ENCODE results near the gene GPX2.
A peak's percentile ranks its signal among the peaks of the same experiment; 100 is the strongest.

Gene GPX2

GRCh38 chr14:64958743-64959142 lies 16.2 kb upstream of the GPX2 start:
- no peak for DNase-seq

GRCh38 chr14:64958201-64958600 lies 15.7 kb upstream of the GPX2 start:
- DNase-seq: no peak

- no peak for DNase-seq
Measured at GRCh38 chr14:64956697-64957406, 14.3 kb upstream of the GPX2 start.

GRCh38 chr14:64955297-64955696 lies 12.8 kb upstream of the GPX2 start:
- peak in 1 of 14 donors; percentile 45 for DNase-seq

- no peak for DNase-seq
Measured at GRCh38 chr14:64954491-64955240, 12.1 kb upstream of the GPX2 start.

- DNase-seq: no peak
Measured at GRCh38 chr14:64953661-64954060, 11.1 kb upstream of the GPX2 start.

GRCh38 chr14:64953310-64953654 lies 10.7 kb upstream of the GPX2 start:
- peak in 1 of 14 donors; percentile 70 for DNase-seq

- DNase-seq: no peak
Measured at GRCh38 chr14:64952598-64953309, 10.2 kb upstream of the GPX2 start.

GRCh38 chr14:64951724-64952123 lies 9.2 kb upstream of the GPX2 start:
- DNase-seq: peak in 1 of 14 donors; percentile 77

GRCh38 chr14:64951291-64951690 lies 8.7 kb upstream of the GPX2 start:
- no peak for DNase-seq

GRCh38 chr14:64950889-64951288 lies 8.3 kb upstream of the GPX2 start:
- DNase-seq: no peak

- no peak for DNase-seq
Measured at GRCh38 chr14:64948612-64949210, 6.2 kb upstream of the GPX2 start.

GRCh38 chr14:64947710-64948611 lies 5.4 kb upstream of the GPX2 start:
- peak in 3 of 14 donors; percentile 19 to 53 (median 30) for DNase-seq

- DNase-seq: no peak
Measured at GRCh38 chr14:64946310-64947045, 3.9 kb upstream of the GPX2 start.

GRCh38 chr14:64945431-64946178 lies 3.1 kb upstream of the GPX2 start:
- DNase-seq: no peak

- DNase-seq: no peak
Measured at GRCh38 chr14:64944861-64945260, 2.3 kb upstream of the GPX2 start.

GRCh38 chr14:64944041-64944440 lies 1.5 kb upstream of the GPX2 start:
- no peak for DNase-seq

- DNase-seq: no peak
Measured at GRCh38 chr14:64943556-64943955, 1.0 kb upstream of the GPX2 start.

GRCh38 chr14:64940336-64940910 lies 2.1 kb downstream of the GPX2 start:
- no peak for DNase-seq

GRCh38 chr14:64939817-64940190 lies 2.7 kb downstream of the GPX2 start:
- no peak for DNase-seq
